Keratinocyte (primary cell): ENCODE results near the gene CDC26. TPM values are rescaled to one million over a fixed set of nuclear protein-coding genes. Genes with fewer than 3 reads are reported as not detected.

ENCODE experiments used
- DNase-seq: peaks from one replicate; pipeline ENCODE4 v3.0.0-alpha.2; 2011; ENCODE audit warnings: low read depth, missing footprints, low spot score
- FAIRE-seq: peaks from 2 replicates; lab custom pipeline; 2011; peaks lifted over from hg19 to GRCh38; lab: Jason Lieb, UNC
- H2AFZ ChIP-seq: 2 replicates; pipeline ENCODE4 v1.6.0; 2012; ENCODE audit warnings: low read length, control low read depth, inconsistent platforms; ENCODE audit not compliant: control insufficient read depth
- H3K27ac ChIP-seq: 2 replicates; pipeline ENCODE4 v1.5.1; 2011; ENCODE audit warnings: low read length; ENCODE audit not compliant: control insufficient read depth, insufficient read depth
- H3K27me3 ChIP-seq: 3 replicates; pipeline ENCODE4 v1.6.0; 2011; ENCODE audit warnings: low read length; ENCODE audit not compliant: control insufficient read depth, insufficient read depth; ENCODE audit errors: extremely low read depth
- H3K36me3 ChIP-seq, 2 experiments: 2 replicates in 1 of 2; 3 replicates in 1 of 2; pipeline ENCODE4 v1.5.1; 2011; ENCODE audit warnings: low read length in 2 of 2, mild to moderate bottlenecking in 1 of 2; ENCODE audit not compliant: control insufficient read depth in 2 of 2, insufficient read depth in 2 of 2; ENCODE audit errors: extremely low read depth in 1 of 2
- H3K4me1 ChIP-seq: 3 replicates; pipeline ENCODE4 v1.5.1; 2011; ENCODE audit warnings: low read length; ENCODE audit not compliant: control insufficient read depth, insufficient read depth; ENCODE audit errors: extremely low read depth
- H3K4me2 ChIP-seq: 3 replicates; pipeline ENCODE4 v1.6.0; 2011; ENCODE audit warnings: low read depth, low read length; ENCODE audit not compliant: control insufficient read depth, insufficient read depth; ENCODE audit errors: extremely low read depth
- H3K4me3 ChIP-seq, 3 experiments: fragments of 200-600 bp in 1 of 3; sonication (generic) in 1 of 3; 2 replicates in 2 of 3; 3 replicates in 1 of 3; pipeline ENCODE4 v1.5.1; 2011 to 2016; ENCODE audit warnings: low read length in 3 of 3, mild to moderate bottlenecking in 3 of 3, control low read depth in 2 of 3, inconsistent platforms in 1 of 3, low read depth in 1 of 3, mixed read lengths in 1 of 3, mixed run types in 1 of 3, moderate library complexity in 1 of 3; ENCODE audit not compliant: control insufficient read depth in 2 of 3, insufficient read depth in 2 of 3; ENCODE audit errors: extremely low read depth in 1 of 3
- H3K79me2 ChIP-seq: 2 replicates; pipeline ENCODE4 v1.6.0; 2012; ENCODE audit warnings: low read length; ENCODE audit not compliant: control insufficient read depth, insufficient read depth
- H3K9ac ChIP-seq: 3 replicates; pipeline ENCODE4 v1.6.0; 2011; ENCODE audit warnings: low read length; ENCODE audit not compliant: control insufficient read depth, insufficient read depth; ENCODE audit errors: extremely low read depth
- H3K9me1 ChIP-seq: 3 replicates; pipeline ENCODE4 v1.6.0; 2011; ENCODE audit warnings: low read length; ENCODE audit not compliant: control insufficient read depth, insufficient read depth; ENCODE audit errors: extremely low read depth
- H3K9me3 ChIP-seq: 2 replicates; pipeline ENCODE4 v1.5.1; 2012; ENCODE audit warnings: low read depth, low read length; ENCODE audit not compliant: control insufficient read depth
- H4K20me1 ChIP-seq: 3 replicates; pipeline ENCODE4 v1.6.0; 2011; ENCODE audit warnings: low read length; ENCODE audit not compliant: control insufficient read depth, insufficient read depth; ENCODE audit errors: extremely low read depth
- CTCF ChIP-seq, 3 experiments: IDR thresholded peaks in 1 of 3; conservative IDR thresholded peaks in 1 of 3; optimal IDR thresholded peaks in 1 of 3; 2 replicates in 2 of 3; 3 replicates in 1 of 3; pipeline versions ENCODE3 to v1.5.1; 2011; ENCODE audit warnings: low read length in 3 of 3, mild to moderate bottlenecking in 3 of 3, moderate library complexity in 2 of 3, control low read depth in 1 of 3, inconsistent platforms in 1 of 3; ENCODE audit not compliant: insufficient read depth in 2 of 3; ENCODE audit errors: extremely low read depth in 1 of 3
- EZH2 ChIP-seq: IDR thresholded peaks from one replicate; pipeline ENCODE4 v1.6.1; 2012; ENCODE audit warnings: inconsistent platforms, mild to moderate bottlenecking, low read length, moderate library complexity
- dilution Hi-C: fragments of 300-500 bp; cut with MboI; formaldehyde crosslinking; loops from one replicate; pipeline ENCODE4 v1.7.0; 2020; ENCODE audit warnings: low sequenced_read_pairs; ENCODE audit not compliant: extremely low pct_ligation_motif_present
- polyA plus RNA-seq, 5 experiments: library from polyadenylated mRNA; depleted of rRNA in 3 of 5; stranded (reverse) in 3 of 5; stranded (forward) in 1 of 5; unstranded in 1 of 5; fragments of >200 nt; gene quantifications; 1 replicate in 1 of 5; 2 replicates in 3 of 5; 3 replicates in 1 of 5; pipeline versions ENCODE4 v1.2.1 to v1.2.3, GENCODE V29; 2011 to 2012; ENCODE audit warnings: missing spikeins in 2 of 5, low read depth in 1 of 5, low replicate concordance in 1 of 5

The CDC26 gene
- polyA plus RNA-seq, 1 donor (not counting 4 experiments of a cell fraction or from before 2014, with no cell fraction given): 56.8 TPM

GRCh38 chr9:113313261-113313660 lies 37.9 kb upstream of the CDC26 start:
- Histone ChIP-seq H3K27ac (no peak overlapping the region), H3K4me2 (no peak overlapping the region), H3K9me1 (no peaks in the 10 kb centered on the region), H2AFZ (no peak overlapping the region), H3K27me3 (no peaks in the 10 kb centered on the region), H3K4me3 (no peak overlapping the region), H3K9me3 (no peaks in the 10 kb centered on the region), H4K20me1 (no peaks in the 10 kb centered on the region), H3K4me1 (no peaks in the 10 kb centered on the region), H3K79me2 (no peaks in the 10 kb centered on the region), H3K36me3 (no peaks in the 10 kb centered on the region), H3K9ac (no peak overlapping the region)
- no peak for FAIRE-seq
- dilution Hi-C loops: no loop called here
- DNase-seq: no peak
- TF ChIP-seq CTCF (optimal IDR thresholded peaks at IDR 0.05 in 1 of 3, IDR thresholded peaks at IDR 0.05 in 1 of 3, conservative IDR thresholded peaks at IDR 0.05 in 1 of 3; ENCODE audit: extremely low read depth in 1 of 3, insufficient read depth in 2 of 3, low read length in 3 of 3) (no peak), EZH2 (no peak)

- Histone ChIP-seq H4K20me1 (no peaks in the 10 kb centered on the region), H3K9ac (no peak overlapping the region), H2AFZ (no peak overlapping the region), H3K9me1 (no peaks in the 10 kb centered on the region), H3K4me2 (no peak overlapping the region), H3K4me3 (no peak overlapping the region), H3K36me3 (no peaks in the 10 kb centered on the region), H3K27ac (no peak overlapping the region), H3K27me3 (no peaks in the 10 kb centered on the region), H3K79me2 (no peaks in the 10 kb centered on the region), H3K4me1 (no peaks in the 10 kb centered on the region), H3K9me3 (no peaks in the 10 kb centered on the region)
- TF ChIP-seq CTCF (optimal IDR thresholded peaks at IDR 0.05 in 1 of 3, IDR thresholded peaks at IDR 0.05 in 1 of 3, conservative IDR thresholded peaks at IDR 0.05 in 1 of 3; ENCODE audit: extremely low read depth in 1 of 3, insufficient read depth in 2 of 3, low read length in 3 of 3) (no peak), EZH2 (no peak)
- FAIRE-seq (no peak), DNase-seq (no peak)
- dilution Hi-C loops: no loop called here
These were observed 36.6 kb upstream of the CDC26 start for GRCh38 chr9:113311961-113312360.
